ENCODE results near the gene SH2D7.

Gene SH2D7

DNA sequence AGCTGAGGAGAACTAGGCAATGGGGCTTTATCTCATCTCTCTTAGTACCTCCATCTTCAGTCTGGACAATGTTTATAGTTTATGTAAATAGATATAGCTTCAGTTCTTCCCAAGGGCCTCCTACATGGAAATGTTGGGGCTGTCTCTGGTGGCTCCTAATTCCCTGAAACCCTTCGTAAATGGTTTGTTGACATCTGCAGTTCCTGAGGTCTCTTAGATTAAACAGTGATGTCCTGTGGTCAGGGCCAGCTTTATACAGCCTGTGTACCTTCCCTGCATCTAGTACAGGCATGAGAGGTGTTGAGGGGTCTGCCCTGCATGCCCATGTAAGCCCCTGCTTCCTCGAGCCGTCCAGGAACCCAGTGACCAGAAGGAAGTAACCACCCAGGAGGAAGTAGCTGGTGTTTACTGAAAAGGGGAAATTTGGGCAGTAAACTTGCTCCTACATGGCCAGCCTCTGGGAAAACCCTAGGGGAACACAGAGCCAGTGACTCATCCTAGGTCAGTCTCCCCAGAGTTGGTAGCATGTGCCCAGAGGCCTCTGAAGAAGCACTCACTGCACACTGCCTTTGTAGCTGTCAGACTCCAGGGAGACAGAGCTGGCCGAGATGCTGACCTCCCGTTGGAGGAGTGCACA lies 10.1 kb upstream of the SH2D7 start:
- Histone ChIP-seq H2AK5ac (ENCODE audit: low read length) (no peak overlapping the region), H3K36me3 (ENCODE audit: control insufficient read depth in 1 of 2, insufficient read depth in 2 of 2, low read length in 2 of 2) (no peaks in the 10 kb centered on the region), H3K23ac (ENCODE audit: low read length) (no peak overlapping the region), H3K79me2 (ENCODE audit: control insufficient read depth, insufficient read depth, low read length, poor library complexity) (peaks cover 1% of the 10 kb centered on the region), H3K27ac (ENCODE audit: low read depth, low read length) (peak overlapping the region; percentile 48), H4K91ac (ENCODE audit: low read depth, low read length) (no peak overlapping the region), H3K9me3 (ENCODE audit: insufficient read depth, low read depth, low read length) (no peaks in the 10 kb centered on the region), H3K9ac (ENCODE audit: low read length) (no peak overlapping the region), H3K14ac (ENCODE audit: low read length) (no peak overlapping the region), H4K8ac (ENCODE audit: low read depth, low read length) (no peak overlapping the region), H2BK120ac (ENCODE audit: insufficient read depth, low read length, poor library complexity) (peak overlapping the region; percentile 34), H3K4me1 (ENCODE audit: control insufficient read depth in 1 of 2, insufficient read depth in 2 of 2, low read length in 2 of 2) (peaks cover 0 to 3% of the 10 kb centered on the region in 2 experiments), H3K18ac (ENCODE audit: low read length) (no peak overlapping the region), H2BK5ac (ENCODE audit: low read depth, low read length, poor library complexity) (no peak overlapping the region), H4K12ac (ENCODE audit: low read depth, low read length) (no peak overlapping the region), H2BK12ac (ENCODE audit: low read length) (no peak overlapping the region), H2AFZ (ENCODE audit: insufficient read depth, low read length, poor library complexity) (no peak overlapping the region), H3K27me3 (ENCODE audit: insufficient read depth, low read length) (no peaks in the 10 kb centered on the region), H3K4me2 (ENCODE audit: low read length) (no peak overlapping the region), H3K4me3 (ENCODE audit: low read depth, low read length) (no peak overlapping the region), H3K4ac (ENCODE audit: low read depth, low read length) (no peak overlapping the region), H3K79me1 (ENCODE audit: low read length) (peaks cover 4% of the 10 kb centered on the region)
- WGBS (ENCODE audit: extremely low coverage, insufficient coverage, insufficient read length), result no CpG with 5 or more reads among the region's 5 CpGs
- peak; percentile 35 to 54 for DNase-seq

DNA sequence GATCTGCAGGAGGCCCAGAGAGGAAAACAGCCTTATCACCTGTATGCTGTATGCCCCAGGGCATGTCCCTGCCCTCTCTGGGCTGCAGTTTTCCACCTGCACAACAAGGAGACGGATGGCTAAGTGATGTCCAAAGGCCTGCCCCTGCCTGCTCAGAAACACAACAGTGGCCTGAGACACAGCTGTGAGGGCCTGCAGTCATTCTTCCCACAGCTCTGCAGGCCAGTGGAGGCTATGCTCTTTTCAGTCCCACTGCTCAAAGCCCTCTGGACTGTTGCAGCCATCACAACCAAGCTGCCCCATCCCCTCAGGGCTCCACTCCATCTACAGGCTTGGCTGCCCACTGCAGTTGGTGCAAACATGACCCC lies 9.6 kb upstream of the SH2D7 start:
- H4K8ac ChIP-seq (ENCODE audit: low read depth, low read length), result no peak overlapping the region
- H3K9ac ChIP-seq (ENCODE audit: low read length), result no peak overlapping the region
- H3K18ac ChIP-seq (ENCODE audit: low read length), result no peak overlapping the region
- peaks cover 2% of the 10 kb centered on the region for H3K79me1 ChIP-seq (ENCODE audit: low read length)
- H4K91ac ChIP-seq (ENCODE audit: low read depth, low read length), result no peak overlapping the region
- H2BK5ac ChIP-seq (ENCODE audit: low read depth, low read length, poor library complexity), result no peak overlapping the region
- H3K27me3 ChIP-seq (ENCODE audit: insufficient read depth, low read length), result no peaks in the 10 kb centered on the region
- no peak overlapping the region for H3K23ac ChIP-seq (ENCODE audit: low read length)
- no peak overlapping the region for H3K27ac ChIP-seq (ENCODE audit: low read depth, low read length)
- no peak overlapping the region for H4K12ac ChIP-seq (ENCODE audit: low read depth, low read length)
- H3K36me3 ChIP-seq (ENCODE audit: control insufficient read depth in 1 of 2, insufficient read depth in 2 of 2, low read length in 2 of 2), result no peaks in the 10 kb centered on the region
- no peak overlapping the region for H3K4ac ChIP-seq (ENCODE audit: low read depth, low read length)
- WGBS (ENCODE audit: extremely low coverage, insufficient coverage, insufficient read length), result no CpG with 5 or more reads among the region's 1 CpG
- no peak overlapping the region for H3K4me2 ChIP-seq (ENCODE audit: low read length)
- H2AFZ ChIP-seq (ENCODE audit: insufficient read depth, low read length, poor library complexity), result no peak overlapping the region
- no peak overlapping the region for H3K4me3 ChIP-seq (ENCODE audit: low read depth, low read length)
- no peaks in the 10 kb centered on the region for H3K9me3 ChIP-seq (ENCODE audit: insufficient read depth, low read depth, low read length)
- peaks cover 0 to 3% of the 10 kb centered on the region in 2 experiments for H3K4me1 ChIP-seq (ENCODE audit: control insufficient read depth in 1 of 2, insufficient read depth in 2 of 2, low read length in 2 of 2)
- H3K14ac ChIP-seq (ENCODE audit: low read length), result no peak overlapping the region
- no peak for DNase-seq
- H2BK120ac ChIP-seq (ENCODE audit: insufficient read depth, low read length, poor library complexity), result no peak overlapping the region
- no peak overlapping the region for H2BK12ac ChIP-seq (ENCODE audit: low read length)
- no peaks in the 10 kb centered on the region for H3K79me2 ChIP-seq (ENCODE audit: control insufficient read depth, insufficient read depth, low read length, poor library complexity)
- H2AK5ac ChIP-seq (ENCODE audit: low read length), result no peak overlapping the region

DNA sequence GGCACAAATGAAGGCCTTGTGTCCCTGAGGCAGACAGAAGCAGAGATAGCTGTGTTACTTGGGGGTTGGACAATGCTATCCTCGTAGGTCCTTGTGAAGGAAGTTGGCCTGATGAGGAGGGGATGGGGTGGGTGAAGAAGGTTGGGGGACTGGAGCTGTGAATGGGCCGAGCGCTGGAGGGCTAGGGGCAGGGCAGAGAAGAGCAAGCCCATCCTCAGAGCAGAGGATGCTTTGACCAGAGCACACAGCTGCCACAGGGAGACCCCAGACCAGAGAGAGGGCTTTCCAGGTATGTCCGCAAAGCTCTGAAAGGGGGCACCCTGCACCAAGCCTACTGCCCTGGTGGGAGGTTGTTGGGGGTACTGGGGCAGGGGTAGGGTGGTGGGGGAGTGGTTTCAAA lies 9.2 kb upstream of the SH2D7 start:
- Histone ChIP-seq H3K4me1 (ENCODE audit: control insufficient read depth in 1 of 2, insufficient read depth in 2 of 2, low read length in 2 of 2) (peaks cover 0 to 3% of the 10 kb centered on the region in 2 experiments), H2BK120ac (ENCODE audit: insufficient read depth, low read length, poor library complexity) (no peak overlapping the region), H3K9me3 (ENCODE audit: insufficient read depth, low read depth, low read length) (no peaks in the 10 kb centered on the region), H3K4me3 (ENCODE audit: low read depth, low read length) (no peak overlapping the region), H3K79me2 (ENCODE audit: control insufficient read depth, insufficient read depth, low read length, poor library complexity) (no peaks in the 10 kb centered on the region), H3K36me3 (ENCODE audit: control insufficient read depth in 1 of 2, insufficient read depth in 2 of 2, low read length in 2 of 2) (no peaks in the 10 kb centered on the region), H3K4ac (ENCODE audit: low read depth, low read length) (no peak overlapping the region), H3K27ac (ENCODE audit: low read depth, low read length) (no peak overlapping the region), H3K9ac (ENCODE audit: low read length) (no peak overlapping the region), H3K79me1 (ENCODE audit: low read length) (peaks cover 2% of the 10 kb centered on the region), H2AFZ (ENCODE audit: insufficient read depth, low read length, poor library complexity) (no peak overlapping the region), H4K91ac (ENCODE audit: low read depth, low read length) (no peak overlapping the region), H2BK12ac (ENCODE audit: low read length) (no peak overlapping the region), H4K8ac (ENCODE audit: low read depth, low read length) (no peak overlapping the region), H3K27me3 (ENCODE audit: insufficient read depth, low read length) (no peaks in the 10 kb centered on the region), H3K14ac (ENCODE audit: low read length) (no peak overlapping the region), H2BK5ac (ENCODE audit: low read depth, low read length, poor library complexity) (no peak overlapping the region), H4K12ac (ENCODE audit: low read depth, low read length) (no peak overlapping the region), H2AK5ac (ENCODE audit: low read length) (no peak overlapping the region), H3K4me2 (ENCODE audit: low read length) (no peak overlapping the region), H3K18ac (ENCODE audit: low read length) (no peak overlapping the region), H3K23ac (ENCODE audit: low read length) (no peak overlapping the region)
- WGBS (ENCODE audit: extremely low coverage, insufficient coverage, insufficient read length), result no CpG with 5 or more reads among the region's 4 CpGs
- DNase-seq, result no peak

DNA sequence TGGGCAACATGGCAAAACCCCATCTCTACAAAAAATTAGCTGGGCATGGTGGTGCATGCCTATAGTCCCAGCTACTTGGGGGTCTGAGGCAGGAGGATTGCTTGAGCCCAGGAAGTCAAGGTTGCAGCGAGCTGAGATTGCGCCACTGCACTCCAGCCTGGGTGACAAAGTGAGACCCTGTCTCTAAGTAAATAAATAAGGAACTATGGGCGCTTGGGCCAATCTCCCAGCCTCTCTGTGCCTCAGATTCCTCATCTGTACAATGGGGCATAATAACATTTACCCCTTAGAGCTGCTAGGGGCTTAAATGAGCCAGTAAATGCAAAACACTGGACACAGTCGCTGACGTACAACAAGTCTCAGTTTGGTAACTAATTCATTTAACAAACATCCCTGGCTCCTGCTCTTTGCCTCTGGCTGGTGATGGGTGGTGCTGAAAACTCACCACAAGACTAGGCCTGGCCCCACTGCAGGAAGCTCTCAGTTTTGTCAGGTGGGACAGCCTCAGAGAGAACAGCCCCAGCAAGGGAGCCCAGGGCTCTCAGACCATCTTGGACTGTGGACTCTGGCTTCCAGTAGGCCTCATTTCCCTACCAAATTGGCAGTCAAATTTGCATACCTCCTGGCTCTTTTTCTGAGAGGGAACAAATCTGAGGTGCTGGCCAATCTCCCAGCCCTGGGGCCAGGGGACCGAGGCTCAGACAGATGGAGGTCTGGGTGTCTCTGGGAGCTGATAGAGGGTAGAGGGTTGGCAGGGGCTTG lies 8.5 kb upstream of the SH2D7 start:
- no peaks in the 10 kb centered on the region for H3K36me3 ChIP-seq (ENCODE audit: control insufficient read depth in 1 of 2, insufficient read depth in 2 of 2, low read length in 2 of 2)
- H3K79me1 ChIP-seq (ENCODE audit: low read length), result peaks cover 2% of the 10 kb centered on the region
- H3K23ac ChIP-seq (ENCODE audit: low read length), result no peak overlapping the region
- H3K4me3 ChIP-seq (ENCODE audit: low read depth, low read length), result no peak overlapping the region
- H2BK5ac ChIP-seq (ENCODE audit: low read depth, low read length, poor library complexity), result no peak overlapping the region
- H4K8ac ChIP-seq (ENCODE audit: low read depth, low read length), result no peak overlapping the region
- H3K79me2 ChIP-seq (ENCODE audit: control insufficient read depth, insufficient read depth, low read length, poor library complexity), result no peaks in the 10 kb centered on the region
- WGBS (ENCODE audit: extremely low coverage, insufficient coverage, insufficient read length), result no CpG with 5 or more reads among the region's 6 CpGs
- H4K12ac ChIP-seq (ENCODE audit: low read depth, low read length), result no peak overlapping the region
- no peak overlapping the region for H3K27ac ChIP-seq (ENCODE audit: low read depth, low read length)
- no peak for DNase-seq
- H3K4ac ChIP-seq (ENCODE audit: low read depth, low read length), result no peak overlapping the region
- no peak overlapping the region for H4K91ac ChIP-seq (ENCODE audit: low read depth, low read length)
- H3K14ac ChIP-seq (ENCODE audit: low read length), result no peak overlapping the region
- H3K4me2 ChIP-seq (ENCODE audit: low read length), result no peak overlapping the region
- H3K27me3 ChIP-seq (ENCODE audit: insufficient read depth, low read length), result no peaks in the 10 kb centered on the region
- no peak overlapping the region for H2BK120ac ChIP-seq (ENCODE audit: insufficient read depth, low read length, poor library complexity)
- no peak overlapping the region for H3K9ac ChIP-seq (ENCODE audit: low read length)
- no peak overlapping the region for H3K18ac ChIP-seq (ENCODE audit: low read length)
- H3K9me3 ChIP-seq (ENCODE audit: insufficient read depth, low read depth, low read length), result no peaks in the 10 kb centered on the region
- no peak overlapping the region for H2AFZ ChIP-seq (ENCODE audit: insufficient read depth, low read length, poor library complexity)
- no peak overlapping the region for H2BK12ac ChIP-seq (ENCODE audit: low read length)
- H3K4me1 ChIP-seq (ENCODE audit: control insufficient read depth in 1 of 2, insufficient read depth in 2 of 2, low read length in 2 of 2), result peaks cover 3 to 6% of the 10 kb centered on the region in 2 experiments
- no peak overlapping the region for H2AK5ac ChIP-seq (ENCODE audit: low read length)
